SK-N-MC (cell line): ENCODE data around the gene TOX2.

Source experiments
- DNase-seq: peaks from one replicate; pipeline ENCODE4 v3.0.0-alpha.2; 2011; ENCODE audit warnings: low read depth, low spot score
- H3K27ac ChIP-seq: fragments of 200-600 bp; sonication (generic); 2 replicates; pipeline ENCODE4 v1.5.1; 2016; ENCODE audit warnings: mixed run types
- H3K36me3 ChIP-seq: fragments of 200-600 bp; sonication (generic); 2 replicates; pipeline ENCODE4 v1.6.1; 2017; ENCODE audit warnings: antibody characterized with exemption, low read length, mixed read lengths; ENCODE audit not compliant: insufficient read depth
- H3K4me3 ChIP-seq: fragments of 200-600 bp; sonication (generic); 2 replicates; pipeline ENCODE4 v1.5.1; 2016
- H3K9ac ChIP-seq: fragments of 200-600 bp; sonication (generic); 2 replicates; pipeline ENCODE4 v1.8.0; 2017; ENCODE audit warnings: mixed run types, mixed read lengths; ENCODE audit not compliant: insufficient read length
- H3K9me3 ChIP-seq: fragments of 200-600 bp; sonication (generic); 2 replicates; pipeline ENCODE4 v1.6.1; 2017; ENCODE audit warnings: low read depth, mild to moderate bottlenecking, antibody characterized with exemption, low read length, moderate library complexity, mixed read lengths
- EZH2 ChIP-seq: fragments of 200-600 bp; sonication (generic); IDR thresholded peaks from one replicate; pipeline ENCODE4 v1.6.1; 2017; ENCODE audit warnings: antibody characterized with exemption
- FOXP2 ChIP-seq: optimal IDR thresholded peaks from 2 replicates; pipeline ENCODE3; 2011; ENCODE audit warnings: mild to moderate bottlenecking, moderate library complexity; ENCODE audit not compliant: insufficient read depth; ENCODE audit errors: extremely low read length, control extremely low read depth
- POLR2AphosphoS5 ChIP-seq: IDR thresholded peaks from 2 replicates; pipeline ENCODE4 v1.6.1; 2012; ENCODE audit warnings: mild to moderate bottlenecking, low read depth, low read length, borderline replicate concordance

TOX2 gene

DNA sequence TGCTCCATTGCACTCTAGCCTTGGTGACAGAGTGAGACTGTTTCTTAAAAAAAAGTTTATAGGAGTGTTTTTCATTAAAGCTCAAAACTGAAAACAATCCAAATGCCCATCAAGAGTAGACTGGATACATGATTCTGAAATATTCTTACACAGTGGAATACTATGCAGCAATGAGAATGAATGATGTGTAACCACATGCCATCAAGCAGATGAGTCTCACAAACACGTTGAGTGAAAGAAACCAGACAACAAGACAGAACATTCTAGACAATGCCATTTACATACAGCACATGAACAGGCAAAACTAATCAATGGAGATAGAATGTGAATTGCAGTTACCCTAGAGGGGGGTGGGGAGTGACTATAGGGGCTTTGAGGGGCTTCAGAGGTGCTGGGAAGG lies 72.4 kb downstream of the TOX2 start:
- peaks cover under 1% of the 10 kb centered on the region; the same call in 1 of the 2 replicates for H3K36me3 ChIP-seq
- no peak overlapping the region for H3K27ac ChIP-seq
- DNase-seq = no peak
- no peaks in the 10 kb centered on the region for H3K9me3 ChIP-seq
- no peak overlapping the region for H3K4me3 ChIP-seq
- H3K9ac ChIP-seq = no peak overlapping the region
- TF ChIP-seq EZH2 (no peak), POLR2AphosphoS5 (no peak), FOXP2 (no peak)

DNA sequence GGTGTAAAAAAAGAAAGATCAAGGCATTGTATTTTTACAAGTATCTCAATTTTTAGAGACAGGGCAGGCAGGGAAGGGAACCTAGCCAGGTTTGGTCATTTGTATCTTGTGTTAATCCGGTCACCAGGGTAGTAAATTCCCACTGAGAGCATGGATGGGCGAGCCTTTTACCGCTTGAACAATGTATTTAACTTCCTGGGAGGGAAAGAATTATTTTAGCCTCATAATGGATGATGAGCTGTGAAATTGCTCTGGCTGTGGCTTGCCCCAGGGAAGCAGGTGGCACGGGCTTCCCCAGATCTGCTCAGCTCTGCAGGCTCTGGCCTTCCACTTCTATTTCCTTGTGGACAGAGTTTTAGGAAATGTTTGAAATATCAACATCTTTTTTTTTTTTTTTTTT lies 72.9 kb downstream of the TOX2 start:
- DNase-seq = no peak
- H3K9ac ChIP-seq = no peak overlapping the region
- H3K4me3 ChIP-seq = no peak overlapping the region
- H3K9me3 ChIP-seq = no peaks in the 10 kb centered on the region
- peaks cover 5% of the 10 kb centered on the region; the same call in 1 of the 2 replicates for H3K36me3 ChIP-seq
- H3K27ac ChIP-seq = 0 out of 2 replicates have a peak overlapping the region, but pooled peaks have one; percentile 0
- TF ChIP-seq EZH2 (no peak), POLR2AphosphoS5 (no peak), FOXP2 (no peak)

DNA sequence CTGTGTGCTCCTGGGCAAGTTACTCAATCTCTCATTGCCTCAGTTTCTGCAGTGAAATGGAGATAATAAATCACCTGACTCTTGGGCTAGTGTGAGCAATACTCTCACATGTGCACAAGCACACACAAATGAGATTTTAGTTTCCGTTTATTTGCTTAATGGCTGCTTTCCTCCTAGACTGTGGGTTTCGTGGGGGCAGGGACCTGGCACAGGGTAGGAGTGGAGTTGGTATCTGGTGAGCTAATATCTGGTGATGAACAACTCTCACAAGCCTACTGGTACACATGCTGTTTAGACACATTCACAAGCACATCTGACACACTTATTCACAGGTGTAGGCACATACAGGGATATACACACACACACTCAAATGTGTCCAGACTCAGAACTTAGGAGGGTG lies 73.8 kb downstream of the TOX2 start:
- Histone ChIP-seq H3K36me3 (peaks cover 5% of the 10 kb centered on the region; the same call in 1 of the 2 replicates), H3K4me3 (no peak overlapping the region), H3K27ac (no peak overlapping the region), H3K9ac (no peak overlapping the region), H3K9me3 (no peaks in the 10 kb centered on the region)
- DNase-seq = no peak
- no peak for TF ChIP-seq EZH2
- no peak for TF ChIP-seq FOXP2
- no peak for TF ChIP-seq POLR2AphosphoS5

DNA sequence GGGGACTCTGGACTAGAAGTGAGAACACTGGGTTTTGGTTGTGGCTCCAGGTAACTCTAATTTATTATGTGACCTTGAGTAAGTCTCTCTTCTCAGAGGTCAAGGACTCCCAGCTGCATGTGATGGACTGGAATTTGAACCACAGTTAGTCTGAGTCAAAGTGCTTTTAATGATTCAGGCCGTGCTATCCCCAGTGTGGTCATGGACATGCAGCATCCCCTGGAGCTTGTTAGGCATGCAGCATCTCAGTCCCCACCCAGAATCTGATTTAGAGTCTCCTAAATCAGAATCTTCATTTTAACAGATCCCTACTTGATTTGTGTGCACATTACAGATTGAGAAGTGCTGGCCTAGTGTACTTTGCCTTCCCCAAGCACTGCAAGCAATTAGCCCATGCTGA lies 74.2 kb downstream of the TOX2 start:
- no peak for TF ChIP-seq FOXP2
- no peak for TF ChIP-seq POLR2AphosphoS5
- TF ChIP-seq EZH2 = no peak
- Histone ChIP-seq H3K4me3 (no peak overlapping the region), H3K36me3 (peaks cover 5% of the 10 kb centered on the region; the same call in 1 of the 2 replicates), H3K27ac (no peak overlapping the region), H3K9me3 (no peaks in the 10 kb centered on the region), H3K9ac (no peak overlapping the region)
- no peak for DNase-seq

DNA sequence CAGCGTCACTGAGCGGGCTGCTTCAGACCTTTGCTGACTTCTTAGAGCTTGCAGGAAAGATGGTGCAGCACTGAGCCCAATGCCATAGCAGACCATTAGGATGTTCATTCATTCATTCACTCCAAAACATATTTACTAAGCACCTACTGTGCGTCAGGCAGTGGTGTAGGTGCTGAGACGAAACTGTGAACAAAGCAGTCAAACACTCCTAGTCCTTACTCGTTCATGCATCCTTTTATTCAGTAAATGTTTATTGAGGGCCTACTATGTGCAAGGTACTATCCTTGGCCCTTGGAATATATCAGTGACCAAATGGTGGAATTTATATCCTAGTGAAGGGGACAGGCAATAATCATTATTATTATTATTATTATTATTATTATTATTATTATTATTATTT lies 76.6 kb downstream of the TOX2 start:
- DNase-seq = no peak
- no peak overlapping the region for H3K4me3 ChIP-seq
- H3K27ac ChIP-seq = no peak overlapping the region
- no peak overlapping the region for H3K9ac ChIP-seq
- peaks cover 5% of the 10 kb centered on the region; the same call in 1 of the 2 replicates for H3K36me3 ChIP-seq
- H3K9me3 ChIP-seq = no peaks in the 10 kb centered on the region
- no peak for TF ChIP-seq EZH2
- TF ChIP-seq FOXP2 = no peak
- TF ChIP-seq POLR2AphosphoS5 = no peak

DNA sequence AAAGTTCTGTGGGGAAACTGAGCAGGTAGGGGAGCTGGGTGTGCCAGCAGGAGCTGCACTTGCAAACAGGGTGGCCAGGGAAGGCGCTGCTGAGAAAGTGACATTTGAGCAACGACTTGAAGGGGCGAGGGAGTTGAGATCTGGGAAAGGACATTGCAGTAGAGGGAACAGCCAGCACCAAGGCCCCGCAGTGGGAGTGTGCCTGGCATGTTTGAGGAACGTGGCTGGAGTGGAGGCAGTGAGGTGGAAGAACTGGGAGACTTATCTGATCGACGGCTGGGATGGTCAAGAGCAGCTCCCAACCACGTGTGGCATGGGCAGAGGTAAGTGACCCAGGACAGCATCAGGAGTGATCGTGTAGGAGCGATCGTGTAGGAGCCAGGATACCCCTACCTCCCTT lies 77.3 kb downstream of the TOX2 start:
- H3K9ac ChIP-seq = no peak overlapping the region
- DNase-seq = no peak
- no peak overlapping the region for H3K27ac ChIP-seq
- peaks cover 10% of the 10 kb centered on the region for H3K36me3 ChIP-seq
- TF ChIP-seq EZH2 (no peak), POLR2AphosphoS5 (no peak), FOXP2 (no peak)
- no peaks in the 10 kb centered on the region for H3K9me3 ChIP-seq
- H3K4me3 ChIP-seq = no peak overlapping the region

DNA sequence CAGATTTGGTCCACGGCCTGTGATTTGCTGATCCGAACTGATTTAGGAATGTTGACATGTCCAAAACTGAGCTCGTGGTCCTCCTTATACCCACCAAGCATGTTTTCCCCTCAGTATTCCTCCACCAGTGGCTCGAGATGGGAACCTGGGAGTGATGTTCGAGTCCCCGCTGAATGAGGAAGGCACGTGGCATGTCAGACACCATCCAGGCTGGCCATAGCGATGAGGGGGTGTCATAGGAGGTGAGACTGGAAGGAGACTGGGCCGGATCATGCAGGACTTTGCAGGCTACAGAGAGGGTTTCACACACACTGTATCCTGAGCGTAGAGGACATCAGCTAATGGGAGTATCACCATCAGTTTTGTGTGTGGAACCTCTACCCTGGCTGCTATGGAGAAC lies 78.2 kb downstream of the TOX2 start:
- peaks cover 10% of the 10 kb centered on the region for H3K36me3 ChIP-seq
- no peak overlapping the region for H3K9ac ChIP-seq
- H3K4me3 ChIP-seq = no peak overlapping the region
- DNase-seq = no peak
- H3K27ac ChIP-seq = no peak overlapping the region
- TF ChIP-seq FOXP2 (no peak), EZH2 (no peak)
- no peaks in the 10 kb centered on the region for H3K9me3 ChIP-seq

DNA sequence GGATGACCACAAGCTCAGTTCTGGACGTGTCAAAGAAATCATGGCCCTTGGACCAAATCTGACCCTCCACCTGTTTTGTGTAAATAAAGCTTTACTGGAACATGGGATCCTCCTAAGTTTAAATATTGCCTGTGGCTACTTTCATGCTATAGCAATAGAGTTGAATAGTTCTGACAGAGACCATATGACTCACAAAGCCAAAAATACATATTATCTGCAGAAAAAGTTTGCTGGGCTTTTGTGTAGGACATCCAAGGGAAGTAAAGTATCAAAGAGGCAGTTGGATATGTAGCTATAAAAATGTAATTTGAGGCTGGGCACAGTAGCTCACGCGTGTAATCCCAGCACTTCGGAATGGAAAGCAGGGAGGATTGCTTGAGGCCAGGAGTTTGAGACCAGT lies 78.9 kb downstream of the TOX2 start:
- TF ChIP-seq EZH2 (no peak), POLR2AphosphoS5 (no peak), FOXP2 (no peak)
- peaks cover 10% of the 10 kb centered on the region for H3K36me3 ChIP-seq
- H3K9me3 ChIP-seq = no peaks in the 10 kb centered on the region
- H3K4me3 ChIP-seq = no peak overlapping the region
- no peak overlapping the region for H3K27ac ChIP-seq
- DNase-seq = no peak
- H3K9ac ChIP-seq = no peak overlapping the region

DNA sequence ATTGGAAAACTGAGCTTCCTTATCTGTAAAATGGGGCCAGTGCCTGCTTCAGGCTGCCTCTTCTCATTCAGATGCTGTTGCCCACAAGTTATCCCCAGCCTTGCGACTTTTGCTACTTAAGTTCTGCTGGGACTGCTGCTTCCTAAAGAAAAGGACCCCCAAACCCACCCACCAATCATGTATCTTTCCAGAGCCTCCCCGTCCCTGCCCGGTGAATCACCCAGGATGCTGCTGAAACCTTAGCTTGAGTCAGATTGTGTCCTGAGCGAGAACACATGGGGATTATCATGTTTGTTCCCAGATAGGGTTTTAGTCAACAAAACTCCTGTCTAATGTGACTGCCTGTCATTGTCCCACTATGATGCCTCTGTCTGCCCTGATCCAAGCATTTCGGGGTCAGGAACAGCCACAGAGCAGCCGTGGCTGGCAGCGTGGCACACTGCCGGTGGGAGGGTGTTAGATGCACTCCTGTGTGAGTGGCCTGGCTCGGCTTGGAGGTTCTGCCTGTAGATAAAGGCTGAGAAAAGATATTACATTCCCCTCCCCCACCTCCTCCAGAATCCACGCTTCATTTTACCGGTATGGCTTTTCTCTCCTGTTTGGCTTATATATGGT lies 79.9 kb downstream of the TOX2 start:
- DNase-seq = no peak
- H3K4me3 ChIP-seq = no peak overlapping the region
- peaks cover 10% of the 10 kb centered on the region for H3K36me3 ChIP-seq
- H3K27ac ChIP-seq = no peak overlapping the region
- TF ChIP-seq EZH2 (no peak), POLR2AphosphoS5 (no peak), FOXP2 (no peak)
- no peaks in the 10 kb centered on the region for H3K9me3 ChIP-seq
- no peak overlapping the region for H3K9ac ChIP-seq
